H9 (cell line): ENCODE measurements around the gene CSRNP3. TPM values are rescaled to one million over a fixed set of nuclear protein-coding genes. Genes with fewer than 3 reads are reported as not detected.

ENCODE experiments used
- DNase-seq: peaks from one replicate; pipeline ENCODE4 v3.0.0-alpha.2; 2017
- H2AFZ ChIP-seq: one replicate; pipeline ENCODE4 v1.6.1; 2013; ENCODE audit warnings: mild to moderate bottlenecking, low read length, control low read depth, moderate library complexity
- H2AK5ac ChIP-seq: 2 replicates; pipeline ENCODE4 v1.6.1; 2013; ENCODE audit warnings: low read length, control low read depth, mixed read lengths; ENCODE audit not compliant: insufficient read length
- H2BK120ac ChIP-seq: one replicate; pipeline ENCODE4 v1.6.1; 2013; ENCODE audit warnings: low read depth, mild to moderate bottlenecking, low read length, control low read depth, inconsistent platforms; ENCODE audit not compliant: poor library complexity, severe bottlenecking
- H2BK12ac ChIP-seq: 2 replicates; pipeline ENCODE4 v1.6.1; 2013; ENCODE audit warnings: low read length, control low read depth, mixed read lengths, low read depth; ENCODE audit not compliant: insufficient read length
- H2BK15ac ChIP-seq: 2 replicates; pipeline ENCODE4 v1.6.1; 2013; ENCODE audit warnings: low read depth, low read length, control low read depth
- H2BK20ac ChIP-seq: one replicate; pipeline ENCODE4 v1.6.1; 2013; ENCODE audit warnings: low read depth, mild to moderate bottlenecking, low read length, control low read depth, inconsistent platforms; ENCODE audit not compliant: poor library complexity, severe bottlenecking
- H2BK5ac ChIP-seq: 2 replicates; pipeline ENCODE4 v1.6.1; 2013; ENCODE audit warnings: low read length, control low read depth, mixed read lengths; ENCODE audit not compliant: insufficient read length
- H3K14ac ChIP-seq: 2 replicates; pipeline ENCODE4 v1.6.1; 2013; ENCODE audit warnings: low read length, control low read depth; ENCODE audit not compliant: insufficient read depth
- H3K18ac ChIP-seq: 2 replicates; pipeline ENCODE4 v1.6.1; 2013; ENCODE audit warnings: low read depth, mild to moderate bottlenecking, mixed read lengths, low read length, control low read depth; ENCODE audit not compliant: insufficient read length
- H3K23ac ChIP-seq: 2 replicates; pipeline ENCODE4 v1.6.1; 2013; ENCODE audit warnings: low read length, control low read depth, mixed read lengths, low read depth; ENCODE audit not compliant: insufficient read length
- H3K23me2 ChIP-seq: 2 replicates; pipeline ENCODE4 v1.6.1; 2013; ENCODE audit warnings: low read depth, mild to moderate bottlenecking, mixed read lengths, low read length, control low read depth; ENCODE audit not compliant: insufficient read length, poor library complexity, severe bottlenecking
- H3K27ac ChIP-seq: 2 replicates; pipeline ENCODE4 v1.5.1; 2013; ENCODE audit warnings: low read length, control low read depth, mixed read lengths, low read depth; ENCODE audit not compliant: insufficient read length
- H3K27me3 ChIP-seq: 2 replicates; pipeline ENCODE4 v1.6.1; 2013; ENCODE audit warnings: low read length, control low read depth, inconsistent platforms; ENCODE audit not compliant: insufficient read depth
- H3K4ac ChIP-seq: 2 replicates; pipeline ENCODE4 v1.6.1; 2013; ENCODE audit warnings: low read depth, mild to moderate bottlenecking, control low read depth, inconsistent platforms, low read length, moderate library complexity
- H3K4me1 ChIP-seq: 2 replicates; pipeline ENCODE4 v1.6.1; 2013; ENCODE audit warnings: low read length, control low read depth, inconsistent platforms; ENCODE audit not compliant: insufficient read depth
- H3K4me2 ChIP-seq: 2 replicates; pipeline ENCODE4 v1.6.1; 2013; ENCODE audit warnings: low read length, control low read depth, mixed read lengths; ENCODE audit not compliant: insufficient read length, insufficient read depth
- H3K56ac ChIP-seq: 2 replicates; pipeline ENCODE4 v1.6.1; 2013; ENCODE audit warnings: low read depth, mild to moderate bottlenecking, mixed read lengths, low read length, control low read depth; ENCODE audit not compliant: insufficient read length
- H3K79me1 ChIP-seq: 2 replicates; pipeline ENCODE4 v1.6.1; 2013; ENCODE audit warnings: low read depth, mild to moderate bottlenecking, moderate library complexity, low read length, control low read depth, inconsistent platforms; ENCODE audit not compliant: insufficient read depth, poor library complexity, severe bottlenecking
- H3K79me2 ChIP-seq: 2 replicates; pipeline ENCODE4 v1.6.1; 2013; ENCODE audit warnings: low read length, control low read depth, inconsistent platforms; ENCODE audit not compliant: insufficient read depth
- H3K9ac ChIP-seq: 2 replicates; pipeline ENCODE4 v1.6.1; 2013; ENCODE audit warnings: low read length, control low read depth, mixed read lengths; ENCODE audit not compliant: insufficient read length; ENCODE audit errors: extremely low read depth
- H3K9me3 ChIP-seq: one replicate; pipeline ENCODE4 v1.6.1; 2013; ENCODE audit warnings: low read depth, low read length, inconsistent platforms; ENCODE audit not compliant: control insufficient read depth
- H3T11ph ChIP-seq: one replicate; pipeline ENCODE4 v1.6.1; 2013; ENCODE audit warnings: mild to moderate bottlenecking, low read length, control low read depth, inconsistent platforms
- H4K20me1 ChIP-seq: one replicate; pipeline ENCODE4 v1.6.1; 2013; ENCODE audit not compliant: control insufficient read depth, insufficient read length, insufficient read depth
- H4K5ac ChIP-seq: 2 replicates; pipeline ENCODE4 v1.6.1; 2013; ENCODE audit warnings: low read depth, mild to moderate bottlenecking, mixed read lengths, low read length, control low read depth; ENCODE audit not compliant: insufficient read length
- H4K8ac ChIP-seq: replicated peaks from 2 replicates; pipeline ENCODE4 v1.6.1; 2013; ENCODE audit warnings: low read length, control low read depth, mixed read lengths, low read depth; ENCODE audit not compliant: insufficient read length
- H4K91ac ChIP-seq: 2 replicates; pipeline ENCODE4 v1.6.1; 2013; ENCODE audit warnings: low read depth, mild to moderate bottlenecking, moderate library complexity, mixed read lengths, low read length, control low read depth; ENCODE audit not compliant: insufficient read length
- H3K27ac Mint-ChIP-seq, 3 experiments: 2 replicates in 2 of 3; 3 replicates in 1 of 3; pipeline ENCODE4 v1.8.0; 2020 to 2021; ENCODE audit warnings: mixed read lengths in 3 of 3, mild to moderate bottlenecking in 1 of 3, moderate library complexity in 1 of 3
- H3K27me3 Mint-ChIP-seq: 2 replicates; pipeline ENCODE4 v1.8.0; 2021; ENCODE audit warnings: low read depth, mild to moderate bottlenecking, moderate library complexity, mixed read lengths
- H3K36me3 Mint-ChIP-seq, 3 experiments: 2 replicates in 2 of 3; 3 replicates in 1 of 3; pipeline ENCODE4 v1.8.0; 2020 to 2021; ENCODE audit warnings: low read depth in 3 of 3, mixed read lengths in 3 of 3; ENCODE audit not compliant: insufficient read depth in 1 of 3
- H3K4me1 Mint-ChIP-seq, 2 experiments: 2 replicates each; pipeline ENCODE4 v1.8.0; 2020; ENCODE audit warnings: mixed read lengths in 2 of 2
- H3K4me3 Mint-ChIP-seq, 2 experiments: 2 replicates in 1 of 2; 3 replicates in 1 of 2; pipeline ENCODE4 v1.8.0; 2020 to 2021; ENCODE audit warnings: mild to moderate bottlenecking in 2 of 2, mixed read lengths in 2 of 2, moderate library complexity in 1 of 2
- H3K9me3 Mint-ChIP-seq, 2 experiments: 2 replicates in 1 of 2; 3 replicates in 1 of 2; pipeline ENCODE4 v1.8.0; 2020; ENCODE audit warnings: mild to moderate bottlenecking in 2 of 2, mixed read lengths in 2 of 2, moderate library complexity in 1 of 2
- CTCF ChIP-seq: fragments of 200-600 bp; sonication (generic); conservative IDR thresholded peaks from 3 replicates; pipeline ENCODE4 v1.8.0; 2021; ENCODE audit warnings: antibody characterized with exemption, mild to moderate bottlenecking
- WGBS: extraction: QIAGEN DNeasy Blood & Tissue Kit; methylation state at CpG from one replicate; pipeline ENCODE4 v1.1.7; 2013; ENCODE audit warnings: missing lambda C conversion rate, low lambda C conversion rate, mixed read lengths; ENCODE audit not compliant: insufficient read length; ENCODE audit errors: extremely low coverage; 5-methylcytosine and 5-hydroxymethylcytosine counted together
- total RNA-seq: library from RNA; stranded (reverse); gene quantifications from 2 replicates; pipeline ENCODE4 v1.2.1, GENCODE V29; 2021

Gene CSRNP3
- total RNA-seq, 1 experiment from 2014 or later, result 3.6 TPM

GRCh38 chr2:165701147-165701546 is 231.6 kb downstream of the CSRNP3 start:
- no peaks in the 10 kb centered on the region for H3K79me1 ChIP-seq

More at GRCh38 chr2:165701147-165701546, 231.6 kb downstream of the CSRNP3 start:
- H2BK12ac ChIP-seq, result no peak overlapping the region
- no peak overlapping the region for H4K91ac ChIP-seq
- H2BK120ac ChIP-seq, result no peak overlapping the region
- Mint-ChIP-seq H3K4me1 (peaks cover 50 to 56% of the 10 kb centered on the region in 2 experiments), H3K9me3 (no peaks in the 10 kb centered on the region; a peak in 1 of 5 replicates), H3K36me3 (no peaks in the 10 kb centered on the region), H3K4me3 (no peak overlapping the region), H3K27me3 (no peaks in the 10 kb centered on the region), H3K27ac (no peak overlapping the region; a peak in 1 of 7 replicates)
- no peak for DNase-seq
- H4K8ac ChIP-seq, result no peak overlapping the region
- no peak overlapping the region for H3K4me2 ChIP-seq
- H3K4ac ChIP-seq, result no peak overlapping the region
- no peak overlapping the region for H4K5ac ChIP-seq
- no CpG with 5 or more reads among the region's 6 CpGs for WGBS
- no peak overlapping the region for H3K18ac ChIP-seq
- H3K9ac ChIP-seq, result no peak overlapping the region
- no peak overlapping the region for H2BK15ac ChIP-seq
- H3K9me3 ChIP-seq, result no peaks in the 10 kb centered on the region
- no peaks in the 10 kb centered on the region for H3K23me2 ChIP-seq
- no peaks in the 10 kb centered on the region for H3K27me3 ChIP-seq
- no peak overlapping the region for H2AK5ac ChIP-seq
- H3K56ac ChIP-seq, result no peak overlapping the region
- H3K14ac ChIP-seq, result no peak overlapping the region
- H3T11ph ChIP-seq, result no peak overlapping the region
- peaks cover 14% of the 10 kb centered on the region; the same call in 1 of the 2 replicates for H3K4me1 ChIP-seq
- TF ChIP-seq CTCF, result no peak
- no peak overlapping the region for H3K23ac ChIP-seq
- no peaks in the 10 kb centered on the region for H3K79me2 ChIP-seq
- no peak overlapping the region for H3K27ac ChIP-seq
- no peaks in the 10 kb centered on the region for H4K20me1 ChIP-seq
- no peak overlapping the region for H2AFZ ChIP-seq
- H2BK5ac ChIP-seq, result no peak overlapping the region
- H2BK20ac ChIP-seq, result no peak overlapping the region
